NCI-H774 (cell line): ENCODE results near the gene NDUFA12.
A peak's percentile ranks its signal among the peaks of the same experiment; 100 is the strongest.

Experiments
- DNase-seq: peaks from one replicate; lab custom pipeline; 2025; lab: John Stamatoyannopoulos, UW

The NDUFA12 gene

DNA sequence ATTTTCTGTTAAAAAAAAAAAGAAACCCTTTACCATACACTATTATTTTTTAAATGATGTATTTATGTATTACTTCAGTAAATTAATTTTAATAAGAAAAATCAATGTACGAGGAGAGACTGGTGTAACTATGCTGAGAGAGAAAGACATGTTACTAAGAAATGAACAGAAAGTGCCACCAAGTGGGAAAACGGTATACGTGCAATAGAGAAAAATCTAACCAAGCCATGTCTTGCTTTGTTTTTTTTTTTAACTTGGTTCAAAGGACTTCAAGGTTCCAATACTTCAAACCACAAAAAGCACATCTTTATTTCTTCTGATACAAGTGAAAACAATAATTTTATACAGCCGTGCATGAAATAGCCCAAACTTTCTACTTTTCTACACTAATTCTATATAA is 22.9 kb downstream of the NDUFA12 start:
- no peak for DNase-seq

DNA sequence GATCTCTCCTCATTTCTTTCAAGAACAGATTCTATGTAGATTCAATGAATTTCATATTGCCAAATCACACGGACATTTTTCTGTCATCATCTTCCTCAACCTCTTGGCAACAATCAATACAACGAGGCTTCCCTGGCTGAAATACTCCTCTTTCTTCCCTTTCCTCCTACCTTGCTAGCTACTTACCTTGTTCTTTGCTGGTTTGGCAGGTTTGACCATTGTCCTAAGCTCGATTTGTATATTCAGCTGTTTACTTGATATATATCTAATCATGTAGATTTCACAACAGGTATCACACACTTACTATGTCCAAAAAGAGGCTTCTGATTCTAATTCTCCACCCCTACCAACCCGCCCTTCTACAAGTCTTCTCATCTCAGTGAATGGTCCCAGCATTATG is 23.6 kb downstream of the NDUFA12 start:
- DNase-seq: no peak

DNA sequence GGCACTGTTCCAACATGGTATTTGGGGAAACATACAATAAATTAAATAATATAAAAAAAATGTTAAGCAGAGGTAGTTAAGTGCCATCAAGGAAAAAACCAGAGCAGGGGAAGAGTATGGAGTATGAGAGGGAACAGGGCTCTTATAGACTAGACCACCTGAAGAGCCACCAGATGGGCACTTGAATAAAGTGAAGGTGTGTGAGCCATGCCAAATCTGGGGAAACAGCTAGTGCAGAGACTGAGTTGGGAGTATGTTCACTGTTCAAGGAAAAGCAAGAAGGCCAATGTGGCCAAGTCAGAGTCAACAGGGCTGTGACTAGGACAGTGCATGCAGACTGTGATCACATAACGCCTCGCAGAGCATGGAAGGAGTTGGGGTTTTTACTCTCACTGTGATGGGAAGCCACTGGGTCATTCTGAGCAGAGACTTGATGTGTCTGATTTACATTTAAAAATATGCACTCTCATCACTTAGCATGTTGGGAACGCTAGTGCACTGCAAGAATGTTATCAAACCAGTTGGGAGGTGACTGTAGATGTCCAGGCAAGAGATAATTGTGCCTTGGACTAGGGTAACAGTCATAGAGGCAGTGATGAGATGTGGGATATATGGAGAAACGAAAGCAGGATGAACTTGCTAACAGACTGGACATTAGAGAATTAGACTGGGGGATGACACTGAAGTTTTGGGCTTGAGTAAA is 25.6 kb downstream of the NDUFA12 start:
- no peak for DNase-seq

DNA sequence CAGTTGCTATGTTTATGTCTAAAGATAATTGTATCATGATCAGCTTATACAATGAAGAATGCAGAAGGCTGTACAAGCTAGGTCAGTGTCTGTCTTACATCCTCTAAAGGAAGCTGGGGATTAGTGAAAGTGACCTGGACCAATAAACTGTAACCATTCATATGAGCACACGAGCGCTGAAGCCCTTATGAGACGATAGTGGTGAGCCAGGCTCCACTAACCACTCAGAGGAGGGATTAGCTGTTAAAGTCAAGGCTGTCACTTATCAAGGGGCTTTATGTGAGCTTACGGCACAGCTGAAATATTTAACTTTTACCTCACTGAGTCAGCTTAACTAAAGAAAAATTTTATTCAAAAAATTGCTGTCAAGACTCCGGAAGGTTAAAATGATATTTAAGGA is 30.3 kb downstream of the NDUFA12 start:
- no peak for DNase-seq

DNA sequence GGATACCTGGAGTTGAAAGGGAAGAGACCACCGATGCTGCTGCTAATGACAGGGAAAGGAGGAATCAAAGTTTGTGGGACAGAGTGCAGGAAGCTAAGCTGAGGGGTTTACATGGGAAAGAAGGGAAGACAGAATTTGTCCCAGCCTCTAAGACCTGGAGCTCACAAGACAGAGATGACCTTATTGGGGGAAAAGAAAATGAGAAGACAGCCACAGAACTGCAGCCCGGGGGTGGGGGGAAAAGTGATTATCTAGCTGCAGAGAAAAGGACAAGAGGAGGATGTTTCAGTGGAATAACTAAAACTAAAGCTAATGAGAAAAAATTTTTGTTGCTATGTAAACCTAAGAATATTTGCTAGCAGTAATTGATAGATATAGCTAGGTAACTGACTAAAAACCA is 30.7 kb downstream of the NDUFA12 start:
- no peak for DNase-seq

DNA sequence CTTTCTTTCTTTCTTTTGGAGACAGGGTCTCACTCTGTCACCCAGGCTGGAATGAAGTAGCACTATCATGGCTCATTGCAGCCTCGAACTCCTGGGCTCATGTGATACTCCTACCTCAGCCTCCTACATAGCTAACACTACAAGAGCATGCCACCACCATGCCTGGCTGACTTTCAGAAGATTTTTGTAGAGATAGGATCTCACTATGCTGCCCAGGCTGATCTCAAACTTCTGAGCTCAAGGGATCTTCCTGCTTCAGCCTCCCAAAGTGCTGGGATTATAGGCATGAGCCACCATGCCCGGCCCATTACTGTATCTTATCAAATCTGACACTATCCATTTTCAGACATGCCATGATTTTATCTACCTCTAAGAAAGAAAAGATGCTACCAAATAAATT is 31.6 kb downstream of the NDUFA12 start:
- no peak for DNase-seq

DNA sequence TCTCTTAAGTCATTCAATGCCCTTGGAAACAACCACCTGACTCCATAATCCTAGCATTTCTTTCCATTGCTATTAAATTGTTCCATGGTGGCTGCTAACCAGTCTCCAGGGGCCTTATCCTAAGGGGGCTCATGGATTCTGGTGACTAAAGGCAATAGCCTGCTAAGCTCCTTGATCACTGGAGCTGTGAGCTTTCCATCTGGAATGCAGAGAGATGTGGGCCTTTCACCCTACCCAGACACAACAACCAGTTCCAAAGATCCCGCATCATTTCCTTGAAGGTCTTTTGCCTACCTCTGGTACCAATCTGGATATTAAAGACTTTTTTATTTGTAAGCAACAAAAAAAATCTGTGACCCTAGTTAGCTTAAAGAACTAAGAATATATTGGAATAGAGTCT is 32.9 kb downstream of the NDUFA12 start:
- no peak for DNase-seq

DNA sequence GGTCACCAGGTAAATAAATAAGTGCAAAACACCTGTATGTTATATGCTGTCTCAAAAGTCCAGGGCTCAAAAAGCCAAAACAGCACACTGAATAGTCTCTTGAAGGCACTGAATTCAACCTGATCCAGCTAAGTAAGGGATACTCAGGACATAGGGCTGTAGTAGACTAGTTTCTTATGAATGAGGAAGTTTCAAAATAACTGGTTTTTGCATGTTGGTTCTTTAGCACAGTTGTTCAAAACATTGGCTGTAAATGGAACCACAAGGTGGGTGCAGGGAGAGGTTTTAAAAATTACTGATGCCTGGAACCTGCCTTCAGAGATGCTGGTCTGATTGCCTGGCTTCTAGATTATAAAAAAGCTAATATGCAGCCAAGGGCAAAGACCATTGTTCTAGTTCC is 34.1 kb downstream of the NDUFA12 start:
- DNase-seq: no peak

DNA sequence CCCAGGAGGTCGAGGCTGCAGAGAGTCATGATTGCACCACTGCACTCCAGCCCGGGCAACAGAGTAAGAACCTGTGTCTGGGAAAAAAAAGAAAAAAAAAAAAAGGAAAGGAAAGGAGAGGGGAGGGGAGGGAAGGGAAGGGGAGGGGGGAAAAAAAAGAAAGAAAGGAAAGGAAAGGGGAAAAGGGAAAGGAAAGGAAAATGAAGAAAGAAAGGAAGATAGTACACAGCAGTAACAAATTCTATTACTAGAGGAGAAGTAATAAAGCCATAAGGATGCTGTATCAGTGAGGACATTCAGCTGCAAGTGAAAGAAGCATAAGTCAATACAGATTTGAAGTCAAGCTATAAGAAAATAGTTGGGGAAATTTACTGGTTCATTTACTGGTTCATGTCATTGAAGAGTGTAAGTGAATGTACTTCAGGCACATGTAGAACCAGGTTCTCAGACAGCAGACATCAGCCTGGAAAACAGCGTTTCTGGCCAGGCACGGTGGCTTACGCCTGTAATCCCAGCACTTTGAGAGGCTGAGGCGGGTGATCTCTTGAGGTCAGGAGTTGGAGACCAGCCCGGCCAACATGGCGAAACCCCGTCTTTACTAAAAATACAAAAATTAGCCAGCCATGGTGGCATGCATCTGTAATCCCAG is 37.4 kb downstream of the NDUFA12 start:
- DNase-seq: no peak

DNA sequence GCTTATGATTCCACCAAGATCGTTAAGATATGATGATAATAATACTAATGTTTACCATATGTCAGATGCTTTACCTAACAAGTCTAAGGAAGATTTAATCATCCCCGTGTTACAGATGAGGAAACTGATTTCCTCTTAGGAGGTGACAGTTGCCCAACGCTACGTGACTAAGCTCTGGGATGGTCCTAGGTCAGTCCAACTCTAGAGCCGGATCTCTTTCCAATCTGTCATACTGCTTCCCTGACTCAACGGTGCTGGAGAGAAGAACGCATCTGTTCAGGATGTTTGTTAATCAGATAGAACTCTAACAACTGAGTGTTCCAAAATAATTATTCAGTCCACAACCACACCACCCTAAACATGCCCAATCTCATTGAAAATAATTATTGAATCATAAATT is 39.8 kb downstream of the NDUFA12 start:
- no peak for DNase-seq

DNA sequence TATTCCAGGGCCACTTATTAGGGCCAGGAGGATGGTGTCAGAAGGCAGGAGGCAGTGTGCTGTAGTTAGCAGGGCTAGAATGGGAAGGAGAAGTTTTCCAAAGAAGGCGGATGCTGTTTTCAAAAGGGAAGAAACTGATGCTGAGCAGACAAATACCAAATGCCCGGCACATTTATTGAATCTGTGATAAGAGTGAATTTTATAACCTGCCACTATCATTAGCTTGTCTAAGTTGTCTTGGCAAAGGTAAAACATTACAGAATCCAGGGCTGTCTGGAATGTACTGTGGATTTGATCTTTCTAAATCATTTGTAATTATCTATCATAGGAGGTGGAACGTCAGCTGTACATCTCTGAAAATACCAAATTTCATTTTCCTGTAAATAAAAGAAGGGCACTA is 40.8 kb downstream of the NDUFA12 start:
- DNase-seq: no peak

DNA sequence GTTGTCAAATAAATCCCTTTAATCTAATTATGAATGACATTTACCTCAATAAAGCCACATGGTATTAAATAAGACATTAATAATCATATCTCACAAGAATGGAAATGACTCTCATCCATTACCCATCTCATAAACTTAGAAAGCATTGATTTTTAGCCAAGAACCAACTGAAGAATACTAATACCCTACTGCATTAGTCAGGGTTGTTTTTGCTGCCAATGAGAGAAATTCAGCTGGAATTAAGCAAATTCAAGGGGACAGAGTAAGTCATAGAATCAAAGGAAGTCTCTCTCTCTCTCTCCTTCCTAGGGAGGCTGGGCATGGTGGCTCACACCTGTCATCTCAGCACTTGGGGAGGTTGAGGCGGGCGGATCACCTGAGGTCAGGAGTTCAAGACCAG is 41.6 kb downstream of the NDUFA12 start:
- no peak for DNase-seq

DNA sequence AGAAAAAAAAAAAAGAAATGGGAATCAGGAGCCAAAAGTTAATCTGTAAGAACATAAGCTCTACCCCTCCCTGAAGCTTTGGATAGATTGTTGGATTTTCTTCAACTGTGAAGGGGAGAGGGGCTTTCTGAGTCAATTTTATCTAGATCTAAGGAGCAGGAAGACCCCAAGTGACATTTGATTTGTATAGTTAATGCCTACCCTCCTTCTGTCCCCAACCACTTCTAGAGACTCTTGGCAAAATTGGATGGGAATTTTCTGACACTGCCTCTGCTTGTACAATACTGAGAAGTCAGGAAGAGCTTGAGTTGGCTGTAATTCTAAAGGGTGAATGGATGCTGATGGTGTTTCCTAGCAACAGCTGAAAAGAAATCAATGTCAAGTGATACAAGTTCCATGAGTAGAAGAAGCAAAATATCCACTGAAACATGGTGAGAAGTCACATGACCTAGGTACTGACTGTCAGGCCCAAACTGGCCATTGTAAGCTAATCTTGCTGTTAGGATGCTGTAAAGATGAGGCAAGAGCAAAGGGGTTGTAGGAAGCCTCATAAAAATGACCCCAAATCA is 42.2 kb downstream of the NDUFA12 start:
- DNase-seq: no peak

DNA sequence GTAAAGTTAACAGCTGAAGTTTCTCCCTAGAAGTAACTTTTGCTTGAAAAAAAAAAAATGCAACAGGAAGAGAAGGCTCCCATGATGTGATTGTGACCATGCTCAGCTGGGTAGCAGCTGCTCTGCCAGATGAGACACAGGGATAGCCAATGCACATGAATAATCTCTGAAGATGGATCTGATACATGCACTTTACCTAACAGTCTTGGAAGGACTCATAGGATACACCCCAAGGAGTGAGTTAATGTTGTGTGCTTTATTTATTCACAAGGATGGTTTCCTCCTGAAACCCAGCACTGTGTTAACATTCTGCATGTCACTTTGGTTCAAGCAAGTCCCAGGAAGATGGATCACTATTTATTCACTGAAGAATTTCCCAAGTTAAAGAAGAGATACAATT is 46.5 kb downstream of the NDUFA12 start:
- DNase-seq: no peak

DNA sequence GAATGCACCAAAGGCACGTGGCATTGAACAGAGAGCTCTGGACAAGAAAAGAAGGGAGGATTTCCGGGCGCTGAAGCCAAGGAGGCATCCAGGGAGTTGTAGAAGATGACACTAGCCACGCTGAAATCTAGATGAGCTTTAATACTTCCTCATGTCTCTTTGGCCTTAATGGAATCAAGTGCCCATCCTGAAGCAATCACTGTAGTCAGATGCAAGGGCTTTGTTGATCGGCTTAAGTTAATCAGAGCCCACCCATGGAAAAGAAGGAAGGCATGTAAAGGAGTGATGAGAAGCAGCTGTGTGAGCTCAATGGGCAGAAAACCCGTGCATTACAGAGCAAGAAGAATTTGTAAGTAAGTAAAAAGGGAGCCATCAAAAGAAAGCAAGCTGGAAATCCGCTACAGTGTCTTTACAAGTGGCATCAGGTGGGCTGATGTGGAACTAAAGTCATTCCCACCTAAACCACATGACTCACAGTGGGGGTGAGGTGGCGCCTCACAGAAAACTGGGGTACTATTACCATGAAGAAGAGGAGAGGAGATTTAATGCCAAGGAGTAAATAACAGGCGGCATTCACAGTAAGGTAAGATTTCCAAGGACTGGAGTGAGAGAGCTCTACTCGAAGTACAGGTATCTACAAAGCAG is 48.4 kb downstream of the NDUFA12 start:
- no peak for DNase-seq

DNA sequence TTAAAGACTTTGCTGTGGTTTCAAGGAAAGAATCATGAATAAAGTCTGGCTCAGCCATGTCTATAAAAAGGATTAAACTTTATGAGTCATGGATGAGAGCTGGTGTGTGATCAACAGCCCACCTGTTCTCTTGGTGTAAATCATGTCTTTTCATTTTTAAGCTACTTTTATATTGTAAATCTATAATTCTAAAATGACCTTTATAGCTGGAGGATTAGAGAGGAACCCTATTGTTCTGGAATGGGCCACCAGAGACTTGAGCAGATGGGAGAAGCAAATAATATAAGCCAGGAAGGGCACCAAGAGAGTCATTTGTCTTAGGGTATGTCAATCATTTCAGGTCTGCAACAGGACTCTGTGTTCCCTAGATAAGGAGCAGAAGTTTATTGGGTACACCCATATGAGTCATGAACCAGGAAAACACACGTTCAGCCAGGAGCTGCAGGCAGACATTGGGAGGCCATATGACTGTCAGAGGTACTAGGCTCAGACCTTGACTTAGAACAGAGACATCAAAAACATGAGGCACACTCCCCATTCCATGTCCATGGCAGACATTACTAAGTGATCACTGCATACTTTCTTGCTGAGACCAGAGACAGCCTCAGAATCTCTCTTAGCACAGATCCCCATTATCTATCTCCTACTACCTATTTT is 49.3 kb downstream of the NDUFA12 start:
- DNase-seq: no peak

DNA sequence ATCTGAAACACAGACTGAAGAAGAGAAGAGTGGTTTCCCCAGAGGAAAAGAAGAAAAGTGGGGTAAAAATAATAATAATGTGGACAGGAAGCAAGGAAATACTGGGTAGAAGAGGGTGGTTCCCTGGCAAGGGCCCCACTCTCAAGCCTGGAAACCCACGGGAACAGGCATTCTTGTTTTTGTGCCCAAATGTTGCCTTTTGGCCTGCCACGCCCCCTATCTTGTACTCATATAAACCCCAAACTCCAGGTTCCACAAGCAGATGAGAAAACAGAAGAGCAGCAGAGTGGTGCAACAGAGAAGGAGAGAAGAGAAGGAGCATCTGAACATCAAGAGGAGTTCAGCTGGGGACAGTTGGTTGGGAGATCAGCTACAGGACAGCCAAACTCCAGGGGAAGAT is 51.2 kb downstream of the NDUFA12 start:
- DNase-seq: no peak

DNA sequence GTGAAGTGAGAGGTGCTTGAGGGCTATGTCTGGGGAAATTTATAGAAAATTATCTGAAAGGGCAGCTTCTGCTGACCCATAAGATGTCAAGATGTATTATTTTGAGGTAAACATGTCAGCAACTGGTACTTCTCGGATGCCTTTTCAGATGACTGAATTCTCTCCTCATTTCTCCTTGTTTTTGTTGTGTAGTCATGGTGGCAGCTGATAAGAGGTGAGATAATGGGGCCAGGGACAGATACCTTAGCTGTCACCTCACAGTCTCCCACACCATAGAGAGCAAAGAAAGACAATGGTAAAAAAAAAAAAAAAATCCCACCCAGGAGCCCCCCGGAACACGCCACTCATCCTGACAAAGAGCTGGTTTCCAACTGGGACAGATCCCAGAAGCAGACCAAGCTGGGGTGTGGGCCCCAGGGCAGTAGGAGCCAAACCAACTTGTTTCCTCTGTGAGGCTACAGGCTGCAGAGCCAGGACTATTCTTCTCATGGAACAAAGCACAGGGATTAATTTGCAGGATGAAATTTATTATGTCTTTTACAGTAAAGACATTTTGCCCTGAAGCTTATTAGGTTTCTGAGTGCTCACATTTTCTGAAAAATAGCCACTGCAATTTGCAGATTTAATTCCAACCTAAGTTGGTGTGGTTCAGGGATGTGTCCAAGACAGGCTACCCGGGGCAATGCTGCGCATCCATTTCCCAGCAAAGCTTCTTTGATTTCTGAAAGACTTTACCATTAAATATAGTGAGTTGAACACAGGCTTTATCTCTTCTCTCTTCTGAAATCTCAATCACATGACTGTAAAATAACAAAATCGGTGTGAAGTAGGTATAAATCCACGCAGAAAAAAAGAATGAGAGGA is 52.2 kb downstream of the NDUFA12 start:
- DNase-seq: no peak

DNA sequence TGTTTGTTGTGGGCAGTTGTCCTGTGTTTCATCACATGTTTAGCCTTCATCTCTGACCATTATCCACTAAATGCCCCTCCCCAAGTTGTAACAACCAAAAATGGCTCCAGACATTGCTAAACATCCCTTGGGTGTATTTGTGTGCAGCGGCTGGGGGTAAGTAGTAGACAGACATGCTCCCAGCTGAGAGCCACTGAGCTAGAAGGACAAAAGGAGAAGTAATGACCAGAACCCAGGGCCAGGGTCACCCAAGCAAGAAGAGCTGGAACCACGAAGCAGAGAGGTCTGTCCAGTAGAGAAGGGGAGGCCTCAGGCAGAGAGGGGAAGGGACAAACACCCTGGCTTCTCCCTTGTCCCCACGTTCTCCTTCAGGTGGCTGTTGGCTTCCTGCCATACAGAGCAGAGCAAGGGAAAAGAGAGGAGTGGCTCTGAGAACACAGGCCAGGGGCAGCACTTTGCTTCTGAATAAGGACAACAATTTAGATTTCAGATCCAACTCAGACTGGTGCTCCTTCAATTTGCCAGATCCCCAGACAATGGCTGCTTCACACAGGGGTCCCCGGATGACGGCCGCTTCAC is 55.2 kb downstream of the NDUFA12 start:
- no peak for DNase-seq

DNA sequence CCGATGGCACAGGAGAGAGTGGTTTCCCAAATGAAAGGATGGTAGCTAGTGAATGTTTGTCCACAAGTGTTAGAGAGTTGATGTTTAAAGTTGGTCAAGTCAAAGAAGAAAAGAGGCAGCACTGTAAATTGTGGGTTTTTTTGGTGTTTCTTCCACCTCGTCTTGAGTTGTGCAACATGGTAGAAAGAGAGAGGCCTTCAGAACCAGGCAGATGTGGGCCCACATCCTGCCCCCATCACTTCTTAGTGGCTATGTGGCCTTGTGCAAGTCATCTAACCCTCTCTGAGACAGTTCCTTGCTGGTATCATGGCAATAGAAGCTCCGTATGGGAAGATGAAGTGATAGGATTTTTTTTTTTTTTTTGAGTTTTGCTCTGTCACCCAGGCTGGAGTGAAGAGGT is 60.8 kb downstream of the NDUFA12 start:
- no peak for DNase-seq

DNA sequence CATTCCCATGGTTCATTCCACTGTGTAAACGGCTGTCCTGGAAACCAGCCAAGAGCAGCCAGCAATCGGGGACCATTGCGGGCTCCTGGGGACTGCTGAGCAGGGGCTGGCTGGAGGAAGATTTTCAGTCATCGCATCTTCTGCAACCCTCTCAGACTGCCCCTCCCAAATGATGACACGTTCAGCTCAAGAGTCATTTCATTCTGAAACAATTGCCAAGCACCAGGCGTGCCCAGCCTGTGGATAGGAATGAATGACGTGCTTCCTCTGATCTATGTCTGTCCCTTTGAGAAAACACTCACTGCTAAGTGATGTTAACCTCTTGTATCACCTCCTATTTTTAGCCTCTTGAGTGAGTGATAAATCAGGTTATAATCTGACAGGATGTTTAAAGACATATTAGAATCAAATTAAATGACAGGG is 62.0 kb downstream of the NDUFA12 start:
- peak; percentile 11 for DNase-seq
